ENCODE data around the gene B4GALT4.

- TF ChIP-seq MYC (IDR thresholded peaks at IDR 0.05; ENCODE audit: low read depth, low read length) (no peak), CTCF (IDR thresholded peaks at IDR 0.05; ENCODE audit: extremely low read depth in 1 of 2, insufficient read depth in 1 of 2, low read depth in 1 of 2, low read length in 2 of 2) (no peak)
Measured at GRCh38 chr3:119234610-119235009, 6.1 kb downstream of the B4GALT4 start.
